IMR-90 (cell line): ENCODE results near the gene PGA4. TPM values are rescaled to one million over a fixed set of nuclear protein-coding genes. Genes with fewer than 3 reads are reported as not detected.

ENCODE experiments used
- ATAC-seq: fragments of 200-7000 bp; cut with Tn5 transposase; 2 replicates; pipeline ENCODE4 v1.9.1; 2020; ENCODE audit warnings: low read depth, mild to moderate bottlenecking, moderate library complexity
- BruUV-seq: library from RNA; stranded (reverse); fragments of 400-500 nt; replicated peaks from 2 replicates; lab custom pipeline; 2021; lab: Mats Ljungman, UMichigan
- CTCF ChIA-PET: fragments of 300-600 bp; formaldehyde crosslinking; extraction: SDS; loops from one replicate; lab custom pipeline; 2021; ENCODE audit warnings: antibody characterized with exemption; lab: Yijun Ruan, JAX
- POLR2A ChIA-PET: fragments of 300-600 bp; sonication (Branson Sonifier 250); formaldehyde crosslinking; loops from one replicate; lab custom pipeline; 2022; ENCODE audit warnings: antibody characterized with exemption; ENCODE audit not compliant: unreplicated experiment; lab: Charles Lee
- DNase-seq: peaks from one replicate; pipeline ENCODE4 v3.0.0; 2013
- H2AFZ ChIP-seq: replicated peaks from 2 replicates; pipeline ENCODE3; 2013; ENCODE audit warnings: low read length, mild to moderate bottlenecking; ENCODE audit not compliant: poor library complexity
- H2AK5ac ChIP-seq: 2 replicates; pipeline ENCODE4 v1.6.1; 2013; ENCODE audit warnings: low read depth, low read length, inconsistent platforms
- H2AK9ac ChIP-seq: replicated peaks from 2 replicates; pipeline ENCODE3; 2013; ENCODE audit warnings: mild to moderate bottlenecking, low read depth, low read length, moderate library complexity; ENCODE audit not compliant: poor library complexity
- H2BK120ac ChIP-seq: 2 replicates; pipeline ENCODE4 v1.6.1; 2013; ENCODE audit warnings: low read depth, low read length, inconsistent platforms
- H2BK15ac ChIP-seq: 3 replicates; pipeline ENCODE4 v1.6.1; 2013; ENCODE audit warnings: low read depth, low read length, inconsistent platforms
- H2BK20ac ChIP-seq: 2 replicates; pipeline ENCODE4 v1.6.1; 2013; ENCODE audit warnings: low read depth, mild to moderate bottlenecking, inconsistent platforms, low read length, moderate library complexity
- H2BK5ac ChIP-seq: 2 replicates; pipeline ENCODE4 v1.6.1; 2013; ENCODE audit warnings: mild to moderate bottlenecking, low read depth, low read length, inconsistent platforms; ENCODE audit not compliant: poor library complexity, severe bottlenecking
- H3K14ac ChIP-seq: replicated peaks from 2 replicates; pipeline ENCODE4 v1.6.1; 2013; ENCODE audit warnings: low read depth, low read length, inconsistent platforms
- H3K18ac ChIP-seq: 2 replicates; pipeline ENCODE4 v1.6.1; 2013; ENCODE audit warnings: low read depth, low read length, control low read depth
- H3K23ac ChIP-seq: 2 replicates; pipeline ENCODE4 v1.6.1; 2013; ENCODE audit warnings: low read depth, low read length, inconsistent platforms
- H3K27ac ChIP-seq: 2 replicates; pipeline ENCODE4 v1.5.1; 2013; ENCODE audit warnings: mild to moderate bottlenecking, control low read depth, low read length; ENCODE audit not compliant: insufficient read depth
- H3K27me3 ChIP-seq: 2 replicates; pipeline ENCODE4 v1.6.1; 2013; ENCODE audit warnings: low read length; ENCODE audit not compliant: control insufficient read depth, insufficient read depth
- H3K36me3 ChIP-seq: 2 replicates; pipeline ENCODE4 v1.6.1; 2013; ENCODE audit warnings: low read length, mixed read lengths; ENCODE audit not compliant: control insufficient read depth, insufficient read depth
- H3K4ac ChIP-seq: 2 replicates; pipeline ENCODE4 v1.6.1; 2013; ENCODE audit warnings: low read depth, low read length, inconsistent platforms
- H3K4me1 ChIP-seq: 2 replicates; pipeline ENCODE4 v1.6.1; 2013; ENCODE audit warnings: low read length, mixed read lengths; ENCODE audit not compliant: control insufficient read depth, insufficient read depth
- H3K4me2 ChIP-seq: 2 replicates; pipeline ENCODE4 v1.6.1; 2013; ENCODE audit warnings: low read depth, mild to moderate bottlenecking, control low read depth, low read length, moderate library complexity
- H3K4me3 ChIP-seq: 2 replicates; pipeline ENCODE4 v1.5.1; 2013; ENCODE audit warnings: low read depth, mild to moderate bottlenecking, control low read depth, low read length, moderate library complexity; ENCODE audit not compliant: insufficient read depth
- H3K56ac ChIP-seq: 2 replicates; pipeline ENCODE4 v1.6.1; 2013; ENCODE audit warnings: low read length, inconsistent platforms; ENCODE audit not compliant: insufficient read depth; ENCODE audit errors: extremely low read depth
- H3K79me1 ChIP-seq, 2 experiments: 2 replicates each; pipeline ENCODE4 v1.6.1; 2013; ENCODE audit warnings: low read length in 2 of 2, inconsistent platforms in 1 of 2, low read depth in 1 of 2
- H3K9ac ChIP-seq: 2 replicates; pipeline ENCODE4 v1.6.1; 2013; ENCODE audit warnings: low read depth, low read length, control low read depth
- H3K9me1 ChIP-seq: 2 replicates; pipeline ENCODE4 v1.6.1; 2013; ENCODE audit warnings: low read length, inconsistent platforms; ENCODE audit not compliant: insufficient read depth
- H3K9me3 ChIP-seq: 2 replicates; pipeline ENCODE4 v1.6.1; 2013; ENCODE audit warnings: low read length; ENCODE audit not compliant: control insufficient read depth, insufficient read depth
- H4K20me1 ChIP-seq: 2 replicates; pipeline ENCODE4 v1.6.1; 2013; ENCODE audit warnings: low read length, inconsistent platforms; ENCODE audit not compliant: insufficient read depth
- H4K5ac ChIP-seq: 2 replicates; pipeline ENCODE4 v1.6.1; 2013; ENCODE audit warnings: mild to moderate bottlenecking, low read depth, low read length, control low read depth
- H4K8ac ChIP-seq, 2 experiments: 2 replicates each; pipeline ENCODE4 v1.6.1; 2013; ENCODE audit warnings: low read depth in 2 of 2, low read length in 2 of 2, control low read depth in 1 of 2, inconsistent platforms in 1 of 2
- H4K91ac ChIP-seq: 2 replicates; pipeline ENCODE4 v1.6.1; 2013; ENCODE audit warnings: low read depth, low read length, inconsistent platforms; ENCODE audit not compliant: insufficient read depth
- BHLHE40 ChIP-seq: fragments of 150-350 bp; IDR thresholded peaks from 2 replicates; pipeline ENCODE4 v1.6.1; 2016; ENCODE audit warnings: mild to moderate bottlenecking, low read depth, low read length
- CEBPB ChIP-seq: IDR thresholded peaks from 2 replicates; pipeline ENCODE4 v1.6.1; 2012; ENCODE audit warnings: low read depth, low read length, improper control_type of control experiment
- CHD1 ChIP-seq: IDR thresholded peaks from 2 replicates; pipeline ENCODE4 v1.6.1; 2012; ENCODE audit warnings: low read depth, low read length, improper control_type of control experiment
- FOS ChIP-seq: fragments of 150-350 bp; IDR thresholded peaks from 2 replicates; pipeline ENCODE4 v1.6.1; 2016; ENCODE audit warnings: low read depth, low read length
- MAFK ChIP-seq: IDR thresholded peaks from 2 replicates; pipeline ENCODE4 v1.6.1; 2012; ENCODE audit warnings: low read depth, low read length, improper control_type of control experiment
- MAZ ChIP-seq: IDR thresholded peaks from 2 replicates; pipeline ENCODE4 v1.6.1; 2012; ENCODE audit warnings: low read depth, mild to moderate bottlenecking, low read length, improper control_type of control experiment, moderate library complexity, borderline replicate concordance
- MXI1 ChIP-seq: IDR thresholded peaks from 2 replicates; pipeline ENCODE4 v1.6.1; 2012; ENCODE audit warnings: low read depth, mild to moderate bottlenecking, low read length, moderate library complexity, borderline replicate concordance
- NFE2L2 ChIP-seq: fragments of 150-350 bp; IDR thresholded peaks from 2 replicates; pipeline ENCODE4 v1.6.1; 2016; ENCODE audit warnings: low read depth, mild to moderate bottlenecking, low read length
- POLR2A ChIP-seq: IDR thresholded peaks from 2 replicates; pipeline ENCODE4 v1.6.1; 2012; ENCODE audit warnings: mild to moderate bottlenecking, low read depth, low read length
- RAD21 ChIP-seq: IDR thresholded peaks from 2 replicates; pipeline ENCODE4 v1.6.1; 2012; ENCODE audit warnings: low read length, improper control_type of control experiment
- RCOR1 ChIP-seq: IDR thresholded peaks from 2 replicates; pipeline ENCODE4 v1.6.1; 2012; ENCODE audit warnings: mild to moderate bottlenecking, low read length, improper control_type of control experiment; ENCODE audit not compliant: insufficient replicate concordance
- RFX5 ChIP-seq: IDR thresholded peaks from 2 replicates; pipeline ENCODE4 v1.8.0; 2012; ENCODE audit warnings: low read depth, mild to moderate bottlenecking, low read length, moderate library complexity
- SMC3 ChIP-seq: fragments of 150-350 bp; IDR thresholded peaks from 2 replicates; pipeline ENCODE4 v1.6.1; 2016; ENCODE audit warnings: low read depth, mild to moderate bottlenecking, antibody characterized with exemption, low read length, moderate library complexity
- WGBS, 2 experiments: methylation state at CpG; one replicate each; pipeline versions ENCODE4 v1.1.5 to v1.1.7; 2013; ENCODE audit warnings: missing lambda C conversion rate in 2 of 2; ENCODE audit not compliant: insufficient read length in 1 of 2; ENCODE audit errors: extremely low coverage in 2 of 2; 5-methylcytosine and 5-hydroxymethylcytosine counted together
- dilution Hi-C: fragments of 300-500 bp; cut with HindIII; formaldehyde crosslinking; loops from one replicate; pipeline ENCODE4 v1.14.3; 2018; ENCODE audit warnings: low sequenced_read_pairs; ENCODE audit not compliant: unreplicated experiment
- in situ Hi-C: fragments of 300-500 bp; cut with MboI; formaldehyde crosslinking; loops from 3 replicates; pipeline ENCODE4 v1.14.3; 2019; ENCODE audit warnings: low sequenced_read_pairs, inconsistent platforms, mixed read lengths
- intact Hi-C: fragments of 100-400 bp; cut with micrococcal nuclease; formaldehyde crosslinking; loops from 2 replicates; pipeline ENCODE4 v1.10.0; 2022
- polyA plus RNA-seq, 3 experiments: library from polyadenylated mRNA; depleted of rRNA; stranded (reverse); fragments of >200 nt; gene quantifications; 2 replicates each; pipeline ENCODE4 v1.2.3, GENCODE V29; 2012; ENCODE audit warnings: low replicate concordance in 1 of 3
- total RNA-seq: library from RNA; depleted of rRNA; stranded (reverse); fragments of >200 nt; gene quantifications from 2 replicates; pipeline ENCODE4 v1.2.3, GENCODE V29; 2012
- TF ChIP-seq, protein P1 (sequence below): fragments of 150-350 bp; IDR thresholded peaks from 2 replicates; pipeline ENCODE4 v1.6.1; 2016; ENCODE audit warnings: low read depth, mild to moderate bottlenecking, low read length, moderate library complexity, borderline replicate concordance
- TF ChIP-seq, protein P2 (sequence below): conservative IDR thresholded peaks from 2 replicates; pipeline ENCODE4 v1.5.1; 2012; ENCODE audit warnings: mild to moderate bottlenecking, low read depth, low read length, improper control_type of control experiment
- TF ChIP-seq, protein P3 (sequence below): fragments of 150-350 bp; IDR thresholded peaks from 2 replicates; pipeline ENCODE4 v1.6.1; 2017; ENCODE audit warnings: mild to moderate bottlenecking, antibody characterized with exemption, low read length, low read depth

PGA4 gene
- total and polyA plus RNA-seq, 2 of the 4 experiments (the other 2 are of a cell fraction), result not detected

DNA sequence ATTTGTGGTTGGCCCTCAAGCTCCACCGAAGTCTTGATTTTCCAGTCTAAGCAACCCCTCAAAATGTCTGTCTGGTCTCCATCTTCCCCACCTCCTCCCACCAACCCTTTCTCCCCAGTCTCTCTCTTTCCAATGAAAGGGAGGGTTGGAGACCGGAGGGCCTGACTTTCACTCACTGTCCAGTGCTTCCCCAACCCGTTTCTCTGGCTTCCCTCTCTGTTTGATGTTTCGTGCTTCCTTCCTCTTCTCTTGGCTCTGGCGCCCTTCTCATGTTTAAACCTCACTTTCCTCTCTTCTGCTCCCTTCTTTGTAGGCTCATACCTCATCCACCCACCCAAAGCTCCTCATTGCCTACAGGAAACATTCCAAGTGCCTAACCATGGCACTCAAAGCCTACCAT is 49.8 kb upstream of the PGA4 start:
- CTCF ChIA-PET, result no interaction called here
- Histone ChIP-seq H2BK20ac (no peak overlapping the region), H3K27me3 (peaks cover 56% of the 10 kb centered on the region), H2AK5ac (no peak overlapping the region), H2BK5ac (no peak overlapping the region), H3K36me3 (no peaks in the 10 kb centered on the region), H4K8ac (no peak overlapping the region), H3K9ac (no peak overlapping the region), H3K4me3 (no peak overlapping the region), H3K56ac (no peak overlapping the region), H3K9me3 (no peaks in the 10 kb centered on the region; the same call in none of the 2 replicates), H3K4ac (no peak overlapping the region), H3K27ac (no peak overlapping the region), H3K79me1 (no peaks in the 10 kb centered on the region), H4K20me1 (no peaks in the 10 kb centered on the region), H3K23ac (no peak overlapping the region), H4K5ac (no peak overlapping the region), H3K14ac (no peak overlapping the region), H3K4me1 (no peaks in the 10 kb centered on the region), H3K4me2 (no peak overlapping the region), H2BK15ac (no peak overlapping the region), H2AFZ (no peak overlapping the region), H2AK9ac (no peak overlapping the region), H3K9me1 (no peaks in the 10 kb centered on the region), H2BK120ac (no peak overlapping the region), H4K91ac (no peak overlapping the region), H3K18ac (no peak overlapping the region)
- WGBS, 2 experiments, result 66% methylated on average over 2 of the region's 5 CpGs; no CpG with 5 or more reads in 1 of the 2 experiments
- TF ChIP-seq RAD21, result no peak
- TF ChIP-seq POLR2A, result no peak
- TF ChIP-seq SMC3, result no peak
- no peak for TF ChIP-seq BHLHE40
- TF ChIP-seq MXI1, result no peak
- no peak for TF ChIP-seq CEBPB
- no peak for TF ChIP-seq CHD1
- no peak for TF ChIP-seq MAZ
- TF ChIP-seq, protein P1, sequence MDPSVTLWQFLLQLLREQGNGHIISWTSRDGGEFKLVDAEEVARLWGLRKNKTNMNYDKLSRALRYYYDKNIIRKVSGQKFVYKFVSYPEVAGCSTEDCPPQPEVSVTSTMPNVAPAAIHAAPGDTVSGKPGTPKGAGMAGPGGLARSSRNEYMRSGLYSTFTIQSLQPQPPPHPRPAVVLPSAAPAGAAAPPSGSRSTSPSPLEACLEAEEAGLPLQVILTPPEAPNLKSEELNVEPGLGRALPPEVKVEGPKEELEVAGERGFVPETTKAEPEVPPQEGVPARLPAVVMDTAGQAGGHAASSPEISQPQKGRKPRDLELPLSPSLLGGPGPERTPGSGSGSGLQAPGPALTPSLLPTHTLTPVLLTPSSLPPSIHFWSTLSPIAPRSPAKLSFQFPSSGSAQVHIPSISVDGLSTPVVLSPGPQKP, result no peak
- no peak for TF ChIP-seq RFX5
- TF ChIP-seq, protein P2, sequence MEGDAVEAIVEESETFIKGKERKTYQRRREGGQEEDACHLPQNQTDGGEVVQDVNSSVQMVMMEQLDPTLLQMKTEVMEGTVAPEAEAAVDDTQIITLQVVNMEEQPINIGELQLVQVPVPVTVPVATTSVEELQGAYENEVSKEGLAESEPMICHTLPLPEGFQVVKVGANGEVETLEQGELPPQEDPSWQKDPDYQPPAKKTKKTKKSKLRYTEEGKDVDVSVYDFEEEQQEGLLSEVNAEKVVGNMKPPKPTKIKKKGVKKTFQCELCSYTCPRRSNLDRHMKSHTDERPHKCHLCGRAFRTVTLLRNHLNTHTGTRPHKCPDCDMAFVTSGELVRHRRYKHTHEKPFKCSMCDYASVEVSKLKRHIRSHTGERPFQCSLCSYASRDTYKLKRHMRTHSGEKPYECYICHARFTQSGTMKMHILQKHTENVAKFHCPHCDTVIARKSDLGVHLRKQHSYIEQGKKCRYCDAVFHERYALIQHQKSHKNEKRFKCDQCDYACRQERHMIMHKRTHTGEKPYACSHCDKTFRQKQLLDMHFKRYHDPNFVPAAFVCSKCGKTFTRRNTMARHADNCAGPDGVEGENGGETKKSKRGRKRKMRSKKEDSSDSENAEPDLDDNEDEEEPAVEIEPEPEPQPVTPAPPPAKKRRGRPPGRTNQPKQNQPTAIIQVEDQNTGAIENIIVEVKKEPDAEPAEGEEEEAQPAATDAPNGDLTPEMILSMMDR, result no peak
- no peak for TF ChIP-seq NFE2L2
- TF ChIP-seq, protein P3, sequence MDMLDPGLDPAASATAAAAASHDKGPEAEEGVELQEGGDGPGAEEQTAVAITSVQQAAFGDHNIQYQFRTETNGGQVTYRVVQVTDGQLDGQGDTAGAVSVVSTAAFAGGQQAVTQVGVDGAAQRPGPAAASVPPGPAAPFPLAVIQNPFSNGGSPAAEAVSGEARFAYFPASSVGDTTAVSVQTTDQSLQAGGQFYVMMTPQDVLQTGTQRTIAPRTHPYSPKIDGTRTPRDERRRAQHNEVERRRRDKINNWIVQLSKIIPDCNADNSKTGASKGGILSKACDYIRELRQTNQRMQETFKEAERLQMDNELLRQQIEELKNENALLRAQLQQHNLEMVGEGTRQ, result no peak
- no peak for TF ChIP-seq RCOR1
- TF ChIP-seq MAFK, result no peak
- no peak for TF ChIP-seq FOS
- no peak for ATAC-seq
- POLR2A ChIA-PET, result no interaction called here
- intact Hi-C loops (loop anchor here (5.0 kb wide), 2 partner anchors 265 to 340 kb away; partner anchors contain the start of gene PRPF19), in situ Hi-C loops (no loop called here), dilution Hi-C loops (no loop called here)
- BruUV-seq, result no TSS peak
- DNase-seq, result no peak
